ENCODE results near the gene ADCK2.

ADCK2 gene

GRCh38 chr7:140744005-140744404 is 71.3 kb downstream of the ADCK2 start:
- DNase-seq (ENCODE audit: low read depth in 2 of 2), result no peak
